HG03097 (cell line): ENCODE measurements around the gene APPBP2.
"Not testable (repeated sequence)": the region's sequence is repeated elsewhere in the genome, so short reads cannot be mapped to it uniquely, and the experiment has no call there.

Source experiments
- ATAC-seq: cut with Tn5 transposase; IDR thresholded peaks from one replicate; pipeline ENCODE4 v1.9.1; 2021; ENCODE audit not compliant: unreplicated experiment, low FRiP score

The APPBP2 gene

DNA sequence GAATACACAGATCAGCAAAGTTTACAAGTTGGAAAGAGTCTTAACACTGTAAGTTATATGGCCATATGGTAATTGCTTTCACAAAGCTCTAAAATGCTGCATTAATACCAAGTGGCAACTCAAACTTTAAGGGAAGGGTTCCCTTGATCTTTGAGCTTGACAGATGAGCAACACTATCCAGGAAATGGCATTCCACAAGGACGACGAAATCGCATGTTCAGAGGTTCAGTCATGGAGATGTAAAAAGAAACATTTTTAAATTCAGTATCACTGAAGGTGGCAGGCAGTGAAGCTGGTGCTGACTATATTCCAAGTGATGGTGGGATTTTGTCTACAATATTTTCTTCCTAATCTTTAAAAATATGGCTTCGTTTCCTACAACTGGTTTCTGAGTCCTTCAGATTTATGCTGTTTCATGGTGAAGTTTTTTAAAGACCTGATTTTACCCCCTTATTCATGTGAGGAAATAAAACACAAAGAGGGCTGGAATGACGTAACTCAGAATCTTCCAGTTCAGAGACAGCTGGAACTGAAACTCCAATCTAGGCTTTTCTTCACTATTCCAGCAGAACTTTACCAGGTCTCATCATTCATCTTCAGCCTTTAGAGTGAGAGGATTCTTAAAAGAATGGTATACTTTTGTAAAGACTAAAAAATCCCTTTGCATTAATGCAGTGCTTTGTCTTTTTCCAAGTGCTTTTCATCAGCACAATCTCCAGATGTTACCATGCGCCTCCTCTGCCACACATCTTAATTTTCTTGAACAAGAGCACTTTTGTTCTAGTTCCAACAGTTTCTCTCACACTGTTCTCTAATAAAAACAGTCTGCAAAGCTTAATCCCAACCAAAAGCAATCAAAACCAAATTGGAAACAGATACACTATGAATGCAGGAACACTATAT is 83.5 kb downstream of the APPBP2 start:
- ATAC-seq, result no peak

DNA sequence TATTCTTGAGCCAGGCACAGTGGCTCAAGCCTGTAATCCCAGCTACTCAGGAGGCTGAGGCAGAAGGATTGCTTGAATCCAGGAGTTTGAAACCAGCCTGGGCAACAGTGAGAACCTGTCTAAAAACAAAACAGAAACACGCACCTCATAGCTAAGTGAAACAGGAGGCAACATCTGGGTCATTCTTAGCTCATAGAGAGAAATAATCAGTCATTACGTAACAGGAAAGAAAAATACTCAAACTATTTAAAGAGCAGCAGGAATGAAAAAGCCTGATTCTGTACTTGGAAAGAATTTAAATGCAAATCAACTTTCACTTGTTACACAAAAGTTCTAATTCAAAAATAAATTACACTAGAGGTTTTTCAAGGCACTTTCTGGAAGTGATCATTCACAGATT is 86.5 kb downstream of the APPBP2 start:
- no peak for ATAC-seq

DNA sequence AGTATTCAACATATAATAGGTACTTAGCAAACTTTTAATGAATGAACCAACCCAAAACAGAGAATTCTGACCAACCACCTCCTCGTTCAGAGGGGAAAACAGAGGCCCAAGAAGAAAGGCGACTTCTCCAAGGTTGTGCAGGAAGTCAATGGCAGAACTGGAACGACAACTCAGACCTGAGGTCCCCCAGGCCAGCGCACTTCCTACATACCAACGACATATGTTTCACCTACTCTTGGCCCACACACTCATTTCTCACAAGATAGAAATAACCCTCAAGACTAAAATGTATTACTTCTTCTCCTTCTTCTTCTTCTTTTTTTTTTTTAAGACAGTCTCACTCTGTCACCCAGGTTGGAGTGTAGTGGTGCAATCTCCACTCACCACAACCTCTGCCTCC is 89.4 kb downstream of the APPBP2 start:
- no peak for ATAC-seq

DNA sequence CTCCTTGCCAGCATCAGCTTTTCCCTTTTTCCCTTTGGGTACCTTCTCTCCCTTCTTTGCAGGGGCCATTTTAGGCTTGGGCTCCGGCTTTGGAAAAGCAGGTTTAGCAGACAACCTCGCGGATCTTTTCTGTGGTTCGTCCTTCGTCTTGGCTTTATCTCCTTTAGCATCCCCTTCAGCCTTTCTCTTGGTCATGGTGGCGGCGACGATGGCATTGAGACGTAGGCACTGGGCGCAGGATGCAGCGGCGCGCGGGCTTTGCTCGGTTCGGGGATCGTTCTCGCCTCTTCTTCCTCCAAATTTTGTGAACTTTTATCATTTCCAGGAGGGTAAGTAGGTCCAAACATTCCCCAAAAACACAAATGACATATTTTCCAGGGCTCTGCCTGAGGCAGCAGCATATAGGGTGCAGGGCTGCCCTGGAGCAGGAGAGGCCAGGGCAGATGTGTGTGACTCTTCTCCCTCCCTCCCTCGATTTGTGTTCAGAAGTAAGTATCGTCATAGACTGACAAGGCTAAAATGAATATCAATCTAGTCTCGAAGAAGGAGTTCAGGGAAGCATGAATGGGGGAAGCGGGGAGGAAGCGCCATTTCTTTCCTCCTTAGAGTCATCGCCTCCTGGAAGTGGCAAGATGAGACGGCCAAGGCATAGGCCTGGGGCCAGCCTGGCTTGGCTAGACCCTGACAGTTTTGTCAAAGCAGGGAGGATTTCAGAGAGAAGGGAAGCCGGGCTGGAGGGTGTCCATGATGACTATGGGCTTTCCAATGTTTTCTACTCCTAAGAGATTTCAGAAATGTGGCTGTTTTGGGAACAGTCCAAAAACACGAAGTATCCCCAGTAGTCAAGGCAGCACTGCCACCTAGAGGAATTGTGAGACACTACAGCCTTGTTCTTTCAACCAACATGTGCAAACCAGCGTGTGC is 90.5 kb downstream of the APPBP2 start:
- ATAC-seq, result no peak

DNA sequence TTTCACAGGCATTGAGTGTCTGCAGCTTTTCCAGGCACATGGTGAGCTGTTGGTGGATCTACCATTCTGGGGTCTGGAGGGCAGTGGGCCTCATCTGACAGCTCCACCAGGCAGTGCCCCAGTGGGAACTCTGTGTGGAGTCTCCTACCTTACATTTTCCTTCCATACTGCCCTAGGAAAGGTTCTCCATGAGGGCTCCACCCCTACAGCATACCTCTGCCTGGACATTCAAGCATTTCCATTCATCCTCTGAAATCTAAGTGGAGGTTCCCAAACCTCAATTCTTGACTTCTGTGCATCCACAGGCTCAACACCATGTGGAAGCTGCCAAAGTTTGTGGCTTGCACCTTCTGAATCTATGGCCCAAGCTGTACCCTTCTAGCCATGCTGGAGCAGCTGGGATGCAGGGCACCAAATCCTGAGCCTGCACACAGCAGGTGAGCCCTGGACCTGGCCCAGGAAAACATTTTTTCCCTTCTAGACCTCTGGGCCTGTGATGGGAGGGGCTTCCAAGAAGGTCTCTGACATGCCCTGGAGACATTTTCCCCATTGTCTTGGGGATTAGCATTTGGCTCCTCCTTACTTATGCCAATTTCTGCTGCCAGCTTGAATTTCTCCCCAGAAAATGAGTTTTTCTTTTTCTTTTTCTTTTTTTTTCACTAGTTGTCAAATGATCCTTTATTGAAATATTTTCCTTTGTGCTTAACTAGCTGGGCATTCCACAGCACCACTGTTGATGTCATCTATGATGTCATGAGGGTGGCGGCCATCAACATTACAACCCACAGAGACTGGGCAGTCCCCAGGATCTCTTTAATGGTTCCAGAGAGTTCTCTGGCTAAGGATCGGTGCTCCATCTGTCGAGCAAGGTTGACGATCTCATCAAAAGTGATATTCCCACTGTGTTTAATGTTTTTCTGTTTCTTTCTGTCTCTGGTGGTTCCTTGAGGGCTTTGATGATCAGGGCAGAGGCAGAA is 92.7 kb downstream of the APPBP2 start:
- not testable (repeated sequence) for ATAC-seq

DNA sequence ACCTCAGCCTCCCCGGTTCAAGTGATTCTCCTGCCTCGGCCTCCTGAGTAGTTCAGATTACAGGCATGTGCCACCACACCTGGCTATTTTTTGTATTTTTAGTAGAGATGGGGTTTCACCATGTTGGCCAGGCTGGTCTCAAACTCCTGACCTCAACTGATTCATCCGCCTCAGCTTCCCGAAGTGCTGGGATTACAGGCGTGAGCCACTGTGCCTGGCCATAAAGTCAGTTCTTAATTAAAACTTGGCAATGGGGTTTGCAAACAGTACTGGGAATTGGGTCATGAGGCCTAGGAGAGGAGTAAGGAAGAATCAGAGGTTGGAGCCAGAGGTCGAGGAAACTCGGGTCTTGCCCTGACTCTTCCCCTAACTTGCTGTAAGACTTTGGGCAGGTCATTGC is 95.5 kb downstream of the APPBP2 start:
- ATAC-seq, result not testable (repeated sequence)

DNA sequence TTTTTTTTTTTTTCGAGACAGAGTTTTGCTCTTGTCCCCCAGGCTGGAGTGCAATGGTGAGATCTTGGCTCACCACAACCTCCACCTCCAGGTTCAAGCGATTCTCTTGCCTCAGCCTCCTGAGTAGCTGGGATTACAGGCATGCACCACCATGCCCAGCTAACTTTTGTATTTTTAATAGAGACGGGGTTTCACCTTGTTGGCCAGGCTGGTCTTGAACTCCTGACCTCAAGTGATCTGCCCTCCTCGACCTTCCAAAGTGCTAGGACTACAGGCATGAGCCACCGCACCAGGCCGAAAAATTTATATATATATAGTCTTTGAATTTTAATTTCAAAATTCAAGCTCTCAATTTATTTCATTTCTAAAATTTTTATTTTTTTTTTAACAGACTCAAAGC is 97.6 kb downstream of the APPBP2 start:
- ATAC-seq, result not testable (repeated sequence)

DNA sequence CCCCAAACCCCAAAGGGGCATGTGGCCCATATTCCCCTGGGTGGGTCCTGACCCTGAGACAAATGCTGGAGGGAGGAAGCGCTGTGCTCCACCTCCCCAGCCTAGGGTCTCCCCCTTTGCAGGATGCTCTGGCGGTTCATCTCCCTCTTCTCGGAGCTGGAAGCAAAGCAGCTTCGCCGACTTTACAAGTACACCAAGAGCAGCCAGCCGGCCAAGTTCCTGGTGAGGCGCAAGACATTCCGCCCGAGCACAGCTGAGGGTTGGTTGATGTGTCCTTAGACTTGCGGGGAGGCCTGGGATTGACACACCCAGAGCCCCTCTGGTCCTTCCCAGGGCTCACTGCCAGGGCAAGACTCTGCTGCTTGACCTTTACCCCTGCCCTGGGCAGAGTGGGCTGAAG is 99.4 kb downstream of the APPBP2 start:
- ATAC-seq, result no peak

DNA sequence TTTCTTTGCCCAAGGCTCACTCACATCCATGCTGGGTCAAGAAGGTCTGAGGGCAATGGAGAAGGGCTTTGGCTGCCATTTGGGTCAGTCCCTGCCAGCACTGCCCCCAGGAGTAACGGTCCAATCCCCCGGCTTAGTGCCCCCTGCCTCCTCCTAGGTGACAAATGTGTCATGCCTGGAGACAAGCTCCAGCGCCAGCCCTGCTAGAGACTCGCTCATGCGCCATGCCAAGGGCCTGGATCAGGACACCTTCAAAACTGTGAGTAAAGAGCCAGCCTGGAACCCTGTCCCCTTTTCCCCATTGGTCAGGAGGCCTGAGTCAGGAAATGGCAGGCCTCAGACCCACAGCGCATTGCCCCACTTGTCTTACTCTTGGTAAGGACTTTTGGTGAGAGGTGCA is 100.4 kb downstream of the APPBP2 start:
- no peak for ATAC-seq

DNA sequence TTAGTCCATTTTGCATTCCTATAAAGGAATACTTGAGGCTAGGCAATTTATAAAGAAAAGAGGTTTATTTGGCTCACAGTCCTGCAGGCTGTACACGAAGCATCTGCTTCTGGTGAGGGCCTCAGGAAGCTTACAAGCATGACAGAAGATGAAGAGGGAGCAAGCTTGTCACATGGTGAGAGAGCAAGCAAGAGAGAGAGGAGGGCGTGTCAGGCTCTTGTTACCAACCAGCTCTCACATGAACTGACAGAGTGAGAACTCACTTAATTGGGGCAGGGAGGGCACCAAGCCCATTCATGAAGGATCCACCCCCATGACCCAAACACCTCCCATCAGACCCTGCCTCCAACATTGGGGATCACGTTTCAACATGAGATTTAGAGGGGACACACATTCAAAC is 102.2 kb downstream of the APPBP2 start:
- ATAC-seq, result no peak

DNA sequence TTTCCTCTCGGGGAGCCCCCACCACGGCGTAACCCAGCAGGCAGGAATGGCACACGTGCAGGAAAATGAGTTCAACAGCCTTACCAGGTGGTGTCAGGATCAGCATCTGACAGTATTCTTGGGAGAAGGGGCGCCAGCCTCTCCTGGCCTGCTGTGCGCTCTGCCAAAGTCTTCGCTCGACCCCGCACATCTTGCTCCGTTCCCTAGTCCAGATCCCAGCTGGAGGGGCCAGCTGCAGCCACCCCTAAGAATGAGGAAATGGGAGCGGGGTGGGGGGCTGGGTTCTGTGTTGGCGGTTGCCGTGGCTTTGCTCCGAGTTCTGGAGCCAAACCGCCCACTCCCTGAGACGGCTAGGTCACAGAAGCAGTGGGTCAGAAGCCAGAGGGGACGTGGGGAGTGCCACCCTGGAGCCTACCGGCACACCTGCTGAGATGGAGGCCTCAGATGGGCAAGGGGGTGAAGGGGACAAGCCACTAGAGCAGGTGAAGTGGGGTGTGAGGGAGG is 103.8 kb downstream of the APPBP2 start, which contains the start of gene CHCT1:
Gene CHCT1 (plus strand): TSS at position 328 of the 504 bp plus-strand sequence. CDS start 104 bp downstream, at position 432.
- no peak for ATAC-seq

DNA sequence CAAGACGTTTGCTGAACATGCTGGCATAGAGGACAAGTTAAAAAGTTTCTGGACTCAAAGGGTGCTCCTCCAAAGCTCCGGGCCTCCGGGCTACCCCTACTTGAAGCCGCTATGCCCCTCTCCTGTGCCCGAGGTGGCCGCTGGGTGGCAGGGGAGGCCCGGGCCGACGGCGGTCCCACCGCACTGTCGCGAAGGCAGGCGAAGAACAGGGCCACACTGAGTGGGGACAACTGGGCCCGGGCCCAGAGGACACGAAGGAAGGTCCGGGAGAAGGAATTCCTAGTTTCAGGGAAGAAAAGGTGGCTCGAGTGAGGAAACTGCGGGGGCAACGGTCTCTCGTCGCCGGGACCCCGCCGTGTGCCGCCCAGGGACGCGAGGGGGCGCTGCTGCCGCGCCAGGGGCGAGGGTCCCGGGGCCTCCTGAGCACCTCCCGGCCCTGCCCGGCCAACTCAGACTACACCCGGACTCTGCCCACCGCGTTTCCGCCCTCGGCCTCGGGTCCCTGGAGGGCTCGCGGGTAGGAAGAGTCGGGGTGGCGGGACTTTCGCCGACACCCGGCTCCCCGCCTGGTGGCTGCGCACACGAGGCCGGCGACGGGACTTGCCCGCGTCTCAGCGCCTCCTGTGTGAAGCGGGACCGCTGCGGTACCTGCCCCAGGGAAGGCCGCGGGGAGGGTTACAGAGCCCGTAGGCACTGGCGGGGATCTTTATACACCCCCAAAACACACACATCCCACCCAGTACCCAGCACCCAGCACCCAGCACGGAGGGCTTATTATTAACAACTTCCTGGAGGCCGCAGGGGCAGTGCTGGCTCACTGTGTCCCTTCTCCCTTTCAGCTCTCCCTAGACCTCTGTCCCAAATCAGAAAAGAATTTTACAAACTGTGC is 104.5 kb downstream of the APPBP2 start:
- peak; percentile 84 for ATAC-seq

DNA sequence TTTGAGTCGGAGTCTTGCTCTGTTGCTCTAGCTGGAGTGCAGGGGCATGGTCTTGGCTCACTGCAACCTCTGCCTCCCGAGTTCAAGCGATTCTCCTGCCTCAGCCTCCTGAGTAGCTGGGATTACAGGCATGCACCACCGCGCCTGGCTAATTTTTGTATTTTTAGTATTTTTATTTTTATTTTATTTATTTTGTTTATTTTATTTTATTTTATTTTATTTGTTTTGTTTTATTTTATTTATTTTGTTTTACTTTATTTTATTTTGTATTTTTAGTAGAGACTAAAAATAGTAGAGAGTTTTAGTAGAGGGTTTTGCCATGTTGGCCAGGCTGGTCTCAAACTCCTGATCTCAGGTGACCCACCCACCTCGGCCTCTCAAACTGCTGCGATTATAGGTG is 106.2 kb downstream of the APPBP2 start:
- ATAC-seq, result not testable (repeated sequence)

DNA sequence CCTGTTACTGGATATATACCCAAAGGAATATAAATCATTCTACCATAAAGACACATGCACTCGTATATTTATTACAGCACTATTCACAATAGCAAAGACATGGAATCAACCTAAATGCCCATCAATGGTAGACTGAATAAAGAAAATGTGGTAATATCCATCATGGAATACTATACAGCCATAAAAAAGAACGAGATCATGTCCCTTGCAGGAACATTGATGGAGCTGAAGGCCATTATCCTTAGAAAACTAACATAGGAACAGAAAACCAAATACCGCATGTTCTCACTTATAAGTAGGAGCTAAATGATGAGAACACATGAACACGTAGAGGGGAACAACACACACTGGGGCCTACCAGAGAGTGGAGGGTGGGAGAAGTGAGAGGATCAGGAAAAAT is 107.0 kb downstream of the APPBP2 start:
- not testable (repeated sequence) for ATAC-seq

DNA sequence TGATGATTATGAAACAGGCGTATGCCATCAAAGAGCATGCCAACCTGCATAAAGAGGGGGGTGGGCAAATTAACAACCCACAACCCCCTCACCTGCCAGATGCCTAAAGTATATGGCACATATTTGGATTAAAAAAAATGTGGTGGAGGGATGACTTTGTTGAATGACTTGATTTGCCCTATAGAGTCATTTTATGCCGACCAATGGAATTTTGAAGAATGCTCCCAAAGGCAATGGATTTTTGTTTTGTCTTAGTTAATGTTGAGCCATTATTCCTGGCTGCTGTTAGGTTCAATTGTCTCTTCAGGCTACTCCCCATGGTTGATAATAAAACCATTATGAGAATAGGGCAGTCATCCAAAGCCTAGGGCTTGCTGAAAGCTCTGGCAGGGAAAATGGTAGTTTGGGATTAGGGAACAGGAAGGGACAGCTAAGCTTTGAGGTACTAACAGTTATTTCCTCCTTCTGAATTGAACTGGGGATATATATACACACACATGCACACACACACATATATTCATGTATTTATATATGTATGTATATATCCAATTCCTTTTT is 109.6 kb downstream of the APPBP2 start:
- no peak for ATAC-seq

DNA sequence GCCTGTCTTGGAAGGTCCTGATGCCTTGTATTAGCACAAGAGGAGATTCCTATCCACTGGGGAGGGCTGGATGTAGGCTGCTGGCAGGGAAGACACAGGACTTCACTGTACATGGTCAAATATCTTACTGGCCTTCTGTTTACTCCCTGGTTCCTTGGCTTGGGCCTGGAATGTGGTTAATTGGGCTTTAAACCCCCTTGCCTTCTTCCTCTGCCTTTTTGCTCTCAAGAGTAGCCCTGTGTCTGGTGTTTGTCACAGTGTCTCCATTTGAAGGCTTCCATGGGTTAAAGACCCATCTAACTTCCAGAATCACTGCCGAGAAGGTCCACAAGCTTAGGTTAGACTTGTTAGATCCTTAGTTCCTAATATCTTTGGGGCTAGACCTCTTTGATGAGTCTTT is 110.9 kb downstream of the APPBP2 start:
- no peak for ATAC-seq

DNA sequence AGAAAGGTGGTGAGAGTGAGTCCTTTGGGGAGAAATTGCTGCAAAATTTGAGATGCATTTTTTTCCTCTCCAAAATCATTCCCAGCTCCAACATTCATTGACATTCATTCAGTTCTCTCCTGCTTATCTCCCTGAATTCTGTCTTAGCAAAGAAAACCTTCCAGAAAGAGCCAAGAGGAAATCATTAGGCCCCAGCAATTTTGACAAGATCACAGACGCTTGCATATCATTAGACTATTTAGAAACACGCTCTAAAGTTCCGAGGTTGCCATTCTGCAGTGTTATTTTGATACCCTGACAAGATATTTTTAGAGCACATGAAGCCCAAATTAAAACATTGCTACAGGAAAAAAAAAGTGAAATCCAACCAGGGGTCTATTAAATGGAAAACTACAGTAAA is 113.3 kb downstream of the APPBP2 start:
- no peak for ATAC-seq

DNA sequence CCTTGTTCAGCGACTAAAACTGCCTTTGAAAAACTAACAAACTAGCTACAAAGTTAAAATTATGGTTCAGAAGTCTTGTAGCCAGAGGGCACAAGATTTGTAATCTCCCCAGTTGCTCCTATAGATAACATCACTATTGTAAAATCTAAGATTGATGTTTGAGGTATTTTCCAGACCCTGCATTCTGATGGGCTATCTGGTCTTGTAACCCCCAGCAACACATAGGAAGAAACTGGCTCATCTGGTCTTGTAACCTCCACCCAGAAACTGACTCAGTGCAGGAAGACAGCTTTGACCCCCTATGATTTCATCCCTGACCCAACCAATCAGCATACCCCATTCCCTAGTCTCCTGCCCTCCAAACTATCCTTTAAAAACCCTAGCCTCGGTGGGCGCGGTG is 116.0 kb downstream of the APPBP2 start:
- ATAC-seq, result no peak

DNA sequence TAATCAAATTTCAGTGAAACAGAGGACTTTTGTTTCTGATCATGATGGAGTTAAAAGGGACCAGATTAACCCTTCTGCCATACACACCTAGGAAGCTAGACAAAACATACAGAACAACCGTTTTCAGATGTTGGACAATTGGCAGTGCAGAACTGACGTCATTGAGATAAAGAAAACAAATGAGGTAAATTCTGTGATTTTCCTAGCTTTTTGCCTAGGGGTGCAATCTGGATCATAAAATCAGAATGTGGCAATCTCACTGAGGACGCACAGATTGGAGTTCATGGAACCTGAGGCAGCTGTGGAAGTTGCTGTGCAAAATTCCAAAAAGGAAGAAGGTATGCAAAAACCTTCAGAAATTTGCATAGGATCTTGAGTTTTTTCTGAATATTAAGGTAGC is 119.2 kb downstream of the APPBP2 start:
- ATAC-seq, result no peak
